ENCODE measurements around the gene P2RX1.

- TF ChIP-seq CTCF (IDR thresholded peaks at IDR 0.05) (no peak), POLR2A (IDR thresholded peaks at IDR 0.05) (no peak)
These were observed 54.2 kb downstream of the P2RX1 start for GRCh38 chr17:3861761-3862681.
